ENCODE results near the gene ZFP62. TPM values are rescaled to one million over a fixed set of nuclear protein-coding genes. Genes with fewer than 3 reads are reported as not detected.

ZFP62 gene
- total RNA-seq, 2 donors from 2014 or later = 10.6 to 13.1 TPM

DNA sequence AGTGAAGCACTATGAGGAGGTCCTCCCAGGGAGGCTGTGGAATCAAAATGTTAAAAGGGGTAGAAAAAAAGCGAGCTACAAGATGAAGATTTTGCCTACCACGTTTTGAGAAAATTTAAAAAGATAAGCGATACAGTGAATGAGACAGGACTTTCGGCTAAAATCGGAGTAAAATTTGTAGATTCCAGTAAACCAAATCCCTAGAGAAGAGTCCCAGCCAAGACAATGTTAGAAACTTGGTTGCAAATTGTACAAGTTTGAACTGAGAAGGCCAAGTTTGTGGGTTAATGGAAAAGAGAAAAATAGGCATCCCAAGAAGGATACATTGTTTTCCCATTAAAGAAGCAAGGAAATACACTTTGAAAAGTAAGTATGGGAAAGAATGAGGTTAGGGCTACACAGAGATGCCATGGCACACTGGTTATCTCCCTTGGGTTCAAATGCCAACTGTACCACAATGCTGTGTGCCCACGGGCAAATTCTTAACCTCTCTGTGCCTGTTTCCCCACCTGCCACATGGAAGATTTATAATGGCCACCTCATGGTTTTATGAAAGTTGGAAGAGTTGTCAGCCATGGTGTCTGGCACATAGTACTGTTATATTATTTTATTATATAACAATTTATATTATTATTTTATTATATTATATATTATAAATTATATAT, 42.3 kb downstream of the ZFP62 start:
- peaks cover 0 to 47% of the 10 kb centered on the region in 2 donors for H3K4me1 ChIP-seq
- TF ChIP-seq, protein P1, sequence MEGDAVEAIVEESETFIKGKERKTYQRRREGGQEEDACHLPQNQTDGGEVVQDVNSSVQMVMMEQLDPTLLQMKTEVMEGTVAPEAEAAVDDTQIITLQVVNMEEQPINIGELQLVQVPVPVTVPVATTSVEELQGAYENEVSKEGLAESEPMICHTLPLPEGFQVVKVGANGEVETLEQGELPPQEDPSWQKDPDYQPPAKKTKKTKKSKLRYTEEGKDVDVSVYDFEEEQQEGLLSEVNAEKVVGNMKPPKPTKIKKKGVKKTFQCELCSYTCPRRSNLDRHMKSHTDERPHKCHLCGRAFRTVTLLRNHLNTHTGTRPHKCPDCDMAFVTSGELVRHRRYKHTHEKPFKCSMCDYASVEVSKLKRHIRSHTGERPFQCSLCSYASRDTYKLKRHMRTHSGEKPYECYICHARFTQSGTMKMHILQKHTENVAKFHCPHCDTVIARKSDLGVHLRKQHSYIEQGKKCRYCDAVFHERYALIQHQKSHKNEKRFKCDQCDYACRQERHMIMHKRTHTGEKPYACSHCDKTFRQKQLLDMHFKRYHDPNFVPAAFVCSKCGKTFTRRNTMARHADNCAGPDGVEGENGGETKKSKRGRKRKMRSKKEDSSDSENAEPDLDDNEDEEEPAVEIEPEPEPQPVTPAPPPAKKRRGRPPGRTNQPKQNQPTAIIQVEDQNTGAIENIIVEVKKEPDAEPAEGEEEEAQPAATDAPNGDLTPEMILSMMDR (IDR thresholded peaks at IDR 0.05) = no peak

DNA sequence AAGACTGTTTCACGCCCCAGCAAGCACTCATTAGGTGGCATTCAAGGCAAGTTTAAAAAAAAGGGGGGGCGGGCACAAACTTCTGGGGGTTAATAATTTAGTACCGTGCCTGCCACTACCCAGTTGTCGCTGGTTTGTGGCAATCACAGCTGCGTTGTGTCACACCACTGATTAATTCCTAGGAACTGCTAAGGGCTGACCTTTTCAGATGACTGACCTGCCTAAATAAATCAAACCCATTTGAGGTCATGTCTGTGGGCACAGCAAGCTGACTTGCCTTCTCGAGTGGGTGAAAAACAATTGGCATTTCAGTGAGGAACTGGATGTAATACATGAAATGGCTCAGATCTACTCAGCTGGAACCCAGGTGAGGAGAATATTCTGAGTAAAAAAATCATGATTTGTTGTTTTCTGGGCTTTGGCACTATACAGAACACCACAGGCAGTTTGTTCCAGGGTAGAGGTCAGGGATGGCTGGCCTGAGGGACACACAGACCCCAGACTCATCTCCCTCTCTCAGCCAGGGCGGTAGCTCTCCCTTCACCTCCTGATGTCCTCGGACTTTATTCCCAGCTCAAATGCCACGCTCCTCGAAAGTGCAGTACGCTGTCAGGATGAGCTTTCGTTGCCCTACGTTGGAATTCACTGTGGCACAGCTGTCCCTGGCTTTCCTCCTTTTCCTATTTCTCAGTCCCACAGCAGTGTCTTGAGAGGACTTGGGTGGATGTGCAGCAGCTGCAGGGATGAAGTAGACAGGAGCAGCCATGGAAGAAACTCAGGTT, 43.0 kb downstream of the ZFP62 start:
- TF ChIP-seq, protein P1 (IDR thresholded peaks at IDR 0.05) = no peak

More for the DNA sequence above, 42.3 kb downstream of the ZFP62 start:
- H3K27ac ChIP-seq = peak overlapping the region; percentile 67 to 69
- H3K36me3 ChIP-seq = no peaks in the 10 kb centered on the region
- no peak overlapping the region for H3K4me3 ChIP-seq
- H3K27me3 ChIP-seq = no peaks in the 10 kb centered on the region
- no peaks in the 10 kb centered on the region for H3K9me3 ChIP-seq
- no peak for DNase-seq (ENCODE audit: low spot score)

DNA sequence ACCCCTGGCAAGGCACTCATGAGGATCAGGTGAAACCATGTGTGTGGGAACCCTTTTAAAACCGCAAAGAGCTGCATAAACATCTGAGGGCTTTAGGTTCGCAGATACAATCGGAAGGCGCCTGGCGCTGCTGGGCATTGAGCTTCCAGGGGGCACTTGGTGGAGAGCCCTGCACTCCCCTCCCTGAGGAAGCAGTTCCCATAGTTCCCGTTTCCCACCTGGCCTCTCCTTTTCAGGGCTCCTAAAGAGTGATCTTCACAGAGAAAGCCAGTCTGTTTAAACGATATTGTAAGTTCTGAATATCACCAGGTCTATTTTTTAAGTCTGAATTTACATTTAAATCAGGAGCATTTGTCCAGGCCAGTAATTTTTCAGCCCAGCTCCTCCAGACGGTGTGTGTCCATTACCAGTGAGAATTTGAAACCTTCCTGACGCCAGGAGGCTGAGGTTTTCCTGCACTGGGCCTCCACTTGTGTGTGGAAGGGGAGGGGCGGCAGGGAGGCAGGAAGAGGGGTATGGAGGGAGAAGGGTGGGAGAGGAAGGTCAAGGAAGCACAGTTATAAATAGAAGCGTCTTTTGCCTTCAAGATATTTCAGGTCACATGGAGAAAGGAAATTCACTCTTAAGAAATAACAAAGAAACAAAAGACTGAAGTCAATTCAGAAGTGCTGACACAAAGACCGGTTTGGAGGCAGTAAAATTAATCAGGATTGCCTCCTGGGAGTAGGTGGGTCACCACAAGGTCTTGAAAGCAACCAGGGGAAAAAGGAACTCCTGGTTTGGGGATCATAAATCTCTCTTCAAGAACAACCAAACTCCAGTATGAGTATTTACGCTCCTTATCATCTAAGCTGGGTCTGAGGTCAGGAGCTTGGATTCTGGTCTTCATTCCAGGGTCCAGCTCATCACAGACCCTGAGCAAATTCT, 44.2 kb downstream of the ZFP62 start:
- Histone ChIP-seq H3K9me3 (no peaks in the 10 kb centered on the region), H3K36me3 (no peaks in the 10 kb centered on the region), H3K27ac (peak overlapping the region; percentile 67 to 69), H3K4me1 (peaks cover 0 to 47% of the 10 kb centered on the region in 2 donors), H3K27me3 (no peaks in the 10 kb centered on the region), H3K4me3 (no peak overlapping the region)
- TF ChIP-seq, protein P1 (IDR thresholded peaks at IDR 0.05) = no peak
- DNase-seq (ENCODE audit: low spot score) = no peak

More for the DNA sequence above, 43.0 kb downstream of the ZFP62 start:
- no peaks in the 10 kb centered on the region for H3K36me3 ChIP-seq
- peaks cover 0 to 47% of the 10 kb centered on the region in 2 donors for H3K4me1 ChIP-seq
- no peak overlapping the region for H3K4me3 ChIP-seq
- no peaks in the 10 kb centered on the region for H3K9me3 ChIP-seq
- H3K27ac ChIP-seq = peak overlapping the region; percentile 67 to 69
- no peak for DNase-seq (ENCODE audit: low spot score)
- H3K27me3 ChIP-seq = no peaks in the 10 kb centered on the region

DNA sequence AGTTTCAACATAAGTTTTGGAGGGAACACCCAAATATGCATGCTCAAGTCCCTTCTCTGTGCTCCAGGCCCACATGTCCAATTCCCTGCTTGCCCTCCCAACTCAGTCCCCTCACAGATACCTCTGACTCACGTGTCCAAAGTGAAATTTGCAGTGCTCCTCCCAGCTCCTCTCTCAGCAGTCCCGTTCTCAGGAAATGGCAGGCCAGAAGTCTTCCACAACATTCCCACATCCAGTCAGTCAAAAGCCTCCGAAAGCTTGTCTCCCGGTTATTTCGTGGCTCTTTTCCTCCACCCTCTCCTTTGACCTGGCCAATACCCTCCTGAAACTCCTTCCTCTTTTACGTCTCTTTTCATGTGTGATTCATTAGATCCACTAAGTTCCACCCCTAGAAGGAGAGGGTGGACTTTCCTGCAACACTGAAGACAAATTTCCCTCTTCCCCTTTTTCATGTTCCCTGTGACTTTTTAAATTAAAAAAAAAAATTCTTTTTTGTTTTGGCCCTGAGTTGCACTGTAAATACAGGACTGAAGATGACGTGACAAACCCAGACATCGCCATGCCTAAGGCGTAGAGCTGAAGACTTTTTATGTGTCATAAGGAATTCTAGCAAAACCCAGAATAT, 45.7 kb downstream of the ZFP62 start:
- peak; percentile 57 for DNase-seq (ENCODE audit: low spot score)
- TF ChIP-seq, protein P1 (IDR thresholded peaks at IDR 0.05) = no peak
- peak overlapping the region; percentile 67 to 69 for H3K27ac ChIP-seq
- peaks cover 0 to 47% of the 10 kb centered on the region in 2 donors for H3K4me1 ChIP-seq
- no peaks in the 10 kb centered on the region for H3K36me3 ChIP-seq
- no peaks in the 10 kb centered on the region for H3K27me3 ChIP-seq
- peak overlapping the region in 1 of 2 donors; percentile 33 for H3K4me3 ChIP-seq
- H3K9me3 ChIP-seq = no peaks in the 10 kb centered on the region

DNA sequence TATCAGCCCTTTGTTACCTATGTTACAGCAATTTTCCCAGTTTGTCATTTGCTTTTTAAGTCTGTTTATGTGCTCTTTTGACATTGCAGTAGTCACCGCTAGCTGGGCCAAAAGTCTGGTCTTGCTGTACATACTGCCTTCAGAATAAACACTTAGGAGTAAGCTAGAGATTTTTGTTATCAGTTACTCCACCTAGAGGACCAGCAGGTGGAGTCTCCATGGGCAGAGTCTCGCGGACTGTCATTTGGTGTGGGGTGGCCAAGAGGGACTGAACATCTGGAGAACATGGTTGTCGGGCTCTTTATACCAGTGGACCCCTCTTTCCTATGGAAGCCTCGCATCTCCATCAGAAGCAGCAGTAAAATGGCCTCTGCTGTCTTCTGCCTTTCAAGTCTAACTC, 47.7 kb downstream of the ZFP62 start:
- Histone ChIP-seq H3K4me1 (peaks cover 0 to 46% of the 10 kb centered on the region in 2 donors), H3K9me3 (no peaks in the 10 kb centered on the region), H3K27ac (peak overlapping the region in 1 of 2 donors; percentile 69), H3K4me3 (peak overlapping the region in 1 of 2 donors; percentile 33), H3K36me3 (no peaks in the 10 kb centered on the region), H3K27me3 (no peaks in the 10 kb centered on the region)
- no peak for DNase-seq (ENCODE audit: low spot score)
- TF ChIP-seq, protein P1 (IDR thresholded peaks at IDR 0.05) = no peak

Measured in right atrium auricular region (tissue), 2 donors.